Stomach (tissue), 4 donors: ENCODE data around the gene NOD2.

Source experiments
- CTCF ChIP-seq, 7 experiments: fragments of 450-650 bp in 4 of 7; fragments of 200-600 bp in 3 of 7; sonication (generic) in 3 of 7; IDR thresholded peaks; one replicate each; pipeline ENCODE4 v1.5.1; 2016 to 2019; ENCODE audit warnings: antibody characterized with exemption in 7 of 7, control low read depth in 2 of 7, mild to moderate bottlenecking in 1 of 7
- POLR2A ChIP-seq, 4 donors: fragments of 450-650 bp; IDR thresholded peaks; one replicate each; pipeline ENCODE4 v1.6.1; 2016; ENCODE audit warnings: antibody characterized with exemption in 4 of 4, control low read depth in 2 of 4, mild to moderate bottlenecking in 1 of 4, moderate library complexity in 1 of 4

GRCh38 chr16:50681021-50681885 lies 12.2 kb upstream of the NOD2 start, which contains the start of gene SNX20:
- TF ChIP-seq CTCF (IDR thresholded peaks at IDR 0.05) = no peak
- TF ChIP-seq POLR2A (IDR thresholded peaks at IDR 0.05) = no peak
